Psoas muscle (tissue), 8 donors: ENCODE measurements around the gene SEMA4D. TPM values are rescaled to one million over a fixed set of nuclear protein-coding genes. Genes with fewer than 3 reads are reported as not detected.

Experiments used
- ATAC-seq, 4 donors: fragments of 200-7000 bp; cut with Tn5 transposase; one replicate each; pipeline ENCODE4 v1.9.1; 2020; ENCODE audit warnings: moderate library complexity in 3 of 4, mild to moderate bottlenecking in 2 of 4
- DNase-seq, 2 donors: peaks; one replicate each; pipeline ENCODE4 v3.0.0-alpha.2; 2020
- H3K27ac ChIP-seq: fragments of 200-600 bp; one replicate; pipeline ENCODE4 v1.8.0; 2022
- H3K27me3 ChIP-seq, 3 donors: fragments of 200-600 bp in 1 of 3; one replicate each; pipeline versions ENCODE4 v1.6.1 to v1.8.0; 2013 to 2022; ENCODE audit warnings: low read length in 2 of 3, mild to moderate bottlenecking in 2 of 3, moderate library complexity in 1 of 3; ENCODE audit not compliant: insufficient read depth in 3 of 3
- H3K36me3 ChIP-seq, 2 donors: fragments of 200-600 bp in 1 of 2; one replicate each; pipeline versions ENCODE4 v1.6.1 to v1.8.0; 2013 to 2022; ENCODE audit warnings: low read depth in 1 of 2, mild to moderate bottlenecking in 1 of 2, moderate library complexity in 1 of 2; ENCODE audit not compliant: insufficient read depth in 1 of 2
- H3K4me1 ChIP-seq: fragments of 200-600 bp; one replicate; pipeline ENCODE4 v1.8.0; 2022
- H3K4me3 ChIP-seq: fragments of 200-600 bp; one replicate; pipeline ENCODE4 v1.8.0; 2022; ENCODE audit warnings: mild to moderate bottlenecking
- H3K9me3 ChIP-seq: fragments of 200-600 bp; one replicate; pipeline ENCODE4 v1.8.0; 2022
- WGBS, 3 donors: extraction: QIAGEN DNeasy Blood & Tissue Kit; methylation state at CpG; one replicate each; pipeline versions ENCODE4 v1.1.6 to v1.1.7; 2013; 5-methylcytosine and 5-hydroxymethylcytosine counted together
- intact Hi-C, 2 donors: fragments of 100-400 bp; cut with DNase I; formaldehyde crosslinking; loops; one replicate each; pipeline versions ENCODE4 v1.11.0 to v1.14.2; 2022
- polyA plus RNA-seq, 3 donors: library from polyadenylated mRNA; stranded (reverse); fragments of 200-250 nt; gene quantifications; one replicate each; pipeline ENCODE4 v1.2.3, GENCODE V29; 2013
- total RNA-seq, 4 donors: library from RNA; stranded (reverse); fragmentation: NEBNext Ultra II Directional in 2 of 4; extraction: Animal tissue kit (Norgen Biotek cat#: 25700) in 2 of 4; gene quantifications; one replicate each; pipeline versions ENCODE4 v1.2.1 to v1.2.4, GENCODE V29; 2021 to 2023
- TF ChIP-seq, protein P1 (sequence below): fragments of 200-600 bp; IDR thresholded peaks from one replicate; pipeline ENCODE4 v1.8.0; 2022; ENCODE audit warnings: antibody characterized with exemption
- donor health status: healthy with polysubstance abuse.
- donor health status: DM: no; HTN: no; CAD: no; lungs with moderate emphysema.
- donor health status: Bipolar disorder and iron deficiency.
- donor health status: healthy.
- donor health status: DM: yes; HTN: yes; CAD: no.
- donor health status: DM: no; HTN: no; CAD: no.
- donor health status: DM: no; HTN: no; CAD: no.
- donor health status: DM: yes; HTN: yes; CAD: no.

Gene SEMA4D
- total and polyA plus RNA-seq, 7 donors, result 9.3 to 111 (median 32.1) TPM

DNA sequence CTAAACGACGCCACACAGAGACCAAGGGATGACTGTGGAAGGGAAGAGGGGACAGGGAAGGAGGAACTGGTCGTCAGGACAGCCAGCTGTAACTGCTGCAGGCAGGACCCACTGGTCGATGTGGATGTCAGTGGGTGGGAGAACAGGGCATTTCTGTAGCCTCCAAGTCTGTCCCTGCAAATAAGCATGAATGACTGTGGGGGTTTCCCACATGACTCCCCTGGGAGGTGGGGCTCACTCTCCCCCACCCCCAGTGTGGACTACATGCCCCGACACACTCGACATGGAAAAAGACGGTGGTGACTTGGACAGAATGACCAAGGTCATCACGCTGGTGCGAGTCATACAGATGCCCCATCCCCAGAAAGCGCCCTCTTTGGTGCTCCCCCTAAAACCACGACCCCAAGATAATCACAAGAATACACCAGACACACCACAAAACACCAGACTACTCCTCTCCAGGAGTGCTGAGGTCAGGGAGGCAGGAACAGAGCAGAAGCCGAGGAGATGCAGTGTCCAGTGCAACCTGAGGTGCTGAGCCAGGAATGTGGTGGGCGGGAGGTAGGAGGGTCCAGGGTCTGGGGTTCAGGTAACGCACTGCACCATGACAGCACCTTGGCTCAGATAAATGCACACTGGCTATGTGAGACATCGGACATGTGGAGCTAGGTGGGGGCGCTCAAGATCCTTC, 114.7 kb downstream of the SEMA4D start:
- DNase-seq, result no peak
- ATAC-seq, result no peak
- intact Hi-C loops, result loop anchor here in 1 of 2 donors (10.0 kb wide), 1 partner anchor 162 kb away; no protein-coding TSS in a partner anchor
- Histone ChIP-seq H3K9me3 (no peaks in the 10 kb centered on the region), H3K27ac (no peak overlapping the region), H3K36me3 (peaks cover 0 to 78% of the 10 kb centered on the region in 2 donors), H3K27me3 (no peaks in the 10 kb centered on the region), H3K4me1 (peaks cover 18% of the 10 kb centered on the region), H3K4me3 (no peak overlapping the region)
- WGBS, 3 donors, result 84 to 88% (median 85%) methylated on average over 16 of the region's 16 CpGs
- TF ChIP-seq, protein P1, sequence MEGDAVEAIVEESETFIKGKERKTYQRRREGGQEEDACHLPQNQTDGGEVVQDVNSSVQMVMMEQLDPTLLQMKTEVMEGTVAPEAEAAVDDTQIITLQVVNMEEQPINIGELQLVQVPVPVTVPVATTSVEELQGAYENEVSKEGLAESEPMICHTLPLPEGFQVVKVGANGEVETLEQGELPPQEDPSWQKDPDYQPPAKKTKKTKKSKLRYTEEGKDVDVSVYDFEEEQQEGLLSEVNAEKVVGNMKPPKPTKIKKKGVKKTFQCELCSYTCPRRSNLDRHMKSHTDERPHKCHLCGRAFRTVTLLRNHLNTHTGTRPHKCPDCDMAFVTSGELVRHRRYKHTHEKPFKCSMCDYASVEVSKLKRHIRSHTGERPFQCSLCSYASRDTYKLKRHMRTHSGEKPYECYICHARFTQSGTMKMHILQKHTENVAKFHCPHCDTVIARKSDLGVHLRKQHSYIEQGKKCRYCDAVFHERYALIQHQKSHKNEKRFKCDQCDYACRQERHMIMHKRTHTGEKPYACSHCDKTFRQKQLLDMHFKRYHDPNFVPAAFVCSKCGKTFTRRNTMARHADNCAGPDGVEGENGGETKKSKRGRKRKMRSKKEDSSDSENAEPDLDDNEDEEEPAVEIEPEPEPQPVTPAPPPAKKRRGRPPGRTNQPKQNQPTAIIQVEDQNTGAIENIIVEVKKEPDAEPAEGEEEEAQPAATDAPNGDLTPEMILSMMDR, result no peak

DNA sequence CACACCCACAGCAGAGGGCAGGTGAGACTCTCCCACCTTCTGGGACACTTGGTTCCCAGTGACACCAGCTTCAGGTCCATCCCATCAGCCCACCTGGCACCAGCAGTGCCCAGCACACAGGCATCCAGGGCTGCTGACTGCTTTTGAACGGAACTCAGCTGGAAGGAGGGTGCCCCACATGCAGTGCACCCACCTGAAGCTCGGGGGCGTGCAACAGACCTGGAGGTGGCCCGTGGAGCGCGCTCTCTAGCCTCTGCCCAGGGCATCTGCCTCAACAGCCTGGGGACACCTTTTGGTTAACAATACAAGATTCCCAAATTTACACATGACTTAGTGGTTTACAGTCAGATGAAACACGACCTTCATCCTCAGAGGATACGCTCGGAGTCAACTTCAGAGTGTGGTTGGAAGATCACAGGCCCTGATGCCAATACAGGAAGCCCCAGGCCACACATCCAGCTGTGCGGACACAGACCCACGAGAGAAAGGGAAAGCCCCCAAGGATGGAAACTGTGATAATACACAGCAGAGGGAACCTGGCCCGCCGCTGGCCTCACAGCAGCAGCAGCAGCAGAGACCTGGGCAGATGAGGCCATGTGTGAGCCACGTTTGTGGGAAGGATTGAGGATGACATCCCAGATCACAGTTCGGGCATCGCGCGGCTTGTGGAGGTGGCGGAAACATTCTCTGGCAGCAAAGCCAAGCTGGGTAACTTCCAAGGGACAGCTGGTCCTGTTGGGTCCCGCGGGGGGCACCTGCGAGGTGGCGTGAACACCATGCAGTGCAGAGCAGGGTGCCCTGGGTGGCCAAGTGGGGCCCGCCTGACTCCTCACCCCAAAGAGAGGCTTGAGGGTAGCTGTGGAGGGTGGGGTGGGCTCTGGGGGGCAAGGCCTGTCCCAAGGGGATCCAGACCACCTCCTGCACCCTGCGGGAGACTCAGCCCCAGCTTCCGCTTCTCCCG, 115.6 kb downstream of the SEMA4D start:
- H3K27me3 ChIP-seq, result no peaks in the 10 kb centered on the region
- peaks cover 0 to 86% of the 10 kb centered on the region in 2 donors for H3K36me3 ChIP-seq
- no peaks in the 10 kb centered on the region for H3K9me3 ChIP-seq
- TF ChIP-seq, protein P1, result no peak
- intact Hi-C loops, result loop anchor here in 1 of 2 donors (10.0 kb wide), 1 partner anchor 162 kb away; no protein-coding TSS in a partner anchor
- no peak for DNase-seq
- peak in 1 of 4 donors; percentile 15 for ATAC-seq
- H3K27ac ChIP-seq, result no peak overlapping the region
- H3K4me1 ChIP-seq, result peaks cover 10% of the 10 kb centered on the region
- no peak overlapping the region for H3K4me3 ChIP-seq
- 62 to 74% (median 64%) methylated on average over 27 of the region's 27 CpGs for WGBS, 3 donors

DNA sequence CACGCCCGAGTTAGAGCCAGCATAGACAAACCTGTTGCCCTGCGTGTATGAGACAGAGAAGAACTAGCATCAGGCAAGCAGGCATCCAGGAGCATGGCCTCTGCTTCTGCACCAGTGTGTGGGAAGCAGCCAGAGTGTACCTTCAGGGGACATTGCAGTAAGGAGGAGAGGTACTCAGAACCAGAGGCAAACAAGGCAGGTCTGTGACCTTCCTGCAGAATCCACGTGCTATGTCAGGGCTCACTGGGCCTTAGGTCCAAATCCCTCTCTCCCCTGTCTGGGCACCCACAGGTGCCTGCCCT, 116.7 kb downstream of the SEMA4D start:
- DNase-seq, result no peak
- ATAC-seq, result no peak
- no peaks in the 10 kb centered on the region for H3K27me3 ChIP-seq
- H3K36me3 ChIP-seq, result peaks cover 0 to 96% of the 10 kb centered on the region in 2 donors
- 94 to 96% (median 95%) methylated on average over 4 of the region's 4 CpGs for WGBS, 3 donors
- intact Hi-C loops, result loop anchor here in 1 of 2 donors (1.0 to 10.0 kb wide), 2 partner anchors 19 to 164 kb away; no protein-coding TSS in a partner anchor
- TF ChIP-seq, protein P1, result no peak
- no peaks in the 10 kb centered on the region for H3K9me3 ChIP-seq
- no peak overlapping the region for H3K27ac ChIP-seq
- H3K4me3 ChIP-seq, result no peak overlapping the region
- H3K4me1 ChIP-seq, result peaks cover 3% of the 10 kb centered on the region

DNA sequence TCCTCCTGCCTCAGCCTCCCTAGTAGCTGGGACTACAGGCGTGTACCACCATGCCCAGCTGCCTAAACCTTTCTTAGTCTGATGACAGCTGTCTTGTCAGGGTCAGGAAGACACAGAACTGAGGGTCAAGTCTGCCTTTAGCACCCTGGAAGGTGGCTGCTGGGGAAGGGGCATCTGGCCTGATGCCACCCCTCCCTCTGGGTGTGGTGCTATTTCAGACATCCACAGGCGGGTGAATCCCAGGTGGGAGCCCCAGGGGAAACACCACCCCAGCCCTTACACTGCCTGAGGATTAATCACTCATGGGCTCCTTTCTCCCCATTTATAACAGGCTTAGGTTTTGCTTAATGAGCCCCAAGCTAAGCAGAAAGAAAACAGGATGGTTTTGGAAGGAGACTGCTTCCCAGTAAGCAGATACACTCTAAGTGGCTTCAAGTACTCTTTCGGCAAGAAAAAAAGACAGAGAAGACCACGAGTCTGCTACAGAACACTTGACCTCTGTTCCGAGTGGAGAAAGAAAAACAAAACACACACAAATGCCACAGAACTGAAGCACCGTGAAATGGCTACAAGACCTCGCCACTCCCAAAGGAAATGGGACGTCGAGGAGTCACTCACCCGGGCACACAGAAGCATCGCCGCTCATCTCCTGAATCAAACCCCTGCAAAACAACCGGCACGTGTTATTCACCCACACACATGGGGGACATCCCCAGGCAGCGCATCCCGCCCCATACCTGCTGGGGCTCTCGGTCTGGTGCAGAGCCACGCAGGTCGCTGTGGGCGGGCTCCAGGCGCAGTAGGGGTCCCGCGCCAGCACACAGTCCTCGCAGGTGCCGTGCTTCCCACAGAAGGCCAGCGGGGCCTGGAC, 117.2 kb downstream of the SEMA4D start:
- no peak overlapping the region for H3K4me3 ChIP-seq
- 89 to 94% (median 91%) methylated on average over 26 of the region's 26 CpGs for WGBS, 3 donors
- peaks cover 0 to 94% of the 10 kb centered on the region in 2 donors for H3K36me3 ChIP-seq
- intact Hi-C loops, result loop anchor here in 1 of 2 donors (1.0 to 10.0 kb wide), 2 partner anchors 20 to 164 kb away; no protein-coding TSS in a partner anchor
- TF ChIP-seq, protein P1, result no peak
- no peaks in the 10 kb centered on the region for H3K27me3 ChIP-seq
- H3K9me3 ChIP-seq, result no peaks in the 10 kb centered on the region
- ATAC-seq (no peak), DNase-seq (peak in 1 of 2 donors; percentile 49)
- no peak overlapping the region for H3K27ac ChIP-seq
- H3K4me1 ChIP-seq, result no peaks in the 10 kb centered on the region
